ENCODE results near the gene GJA4. TPM values are rescaled to one million over a fixed set of nuclear protein-coding genes. Genes with fewer than 3 reads are reported as not detected.
"Not testable (repeated sequence)": the region's sequence is repeated elsewhere in the genome, so short reads cannot be mapped to it uniquely, and the experiment has no call there.

Gene GJA4
- total RNA-seq, 4 donors from 2014 or later, result 2.0 to 5.0 (median 3.5) TPM

DNA sequence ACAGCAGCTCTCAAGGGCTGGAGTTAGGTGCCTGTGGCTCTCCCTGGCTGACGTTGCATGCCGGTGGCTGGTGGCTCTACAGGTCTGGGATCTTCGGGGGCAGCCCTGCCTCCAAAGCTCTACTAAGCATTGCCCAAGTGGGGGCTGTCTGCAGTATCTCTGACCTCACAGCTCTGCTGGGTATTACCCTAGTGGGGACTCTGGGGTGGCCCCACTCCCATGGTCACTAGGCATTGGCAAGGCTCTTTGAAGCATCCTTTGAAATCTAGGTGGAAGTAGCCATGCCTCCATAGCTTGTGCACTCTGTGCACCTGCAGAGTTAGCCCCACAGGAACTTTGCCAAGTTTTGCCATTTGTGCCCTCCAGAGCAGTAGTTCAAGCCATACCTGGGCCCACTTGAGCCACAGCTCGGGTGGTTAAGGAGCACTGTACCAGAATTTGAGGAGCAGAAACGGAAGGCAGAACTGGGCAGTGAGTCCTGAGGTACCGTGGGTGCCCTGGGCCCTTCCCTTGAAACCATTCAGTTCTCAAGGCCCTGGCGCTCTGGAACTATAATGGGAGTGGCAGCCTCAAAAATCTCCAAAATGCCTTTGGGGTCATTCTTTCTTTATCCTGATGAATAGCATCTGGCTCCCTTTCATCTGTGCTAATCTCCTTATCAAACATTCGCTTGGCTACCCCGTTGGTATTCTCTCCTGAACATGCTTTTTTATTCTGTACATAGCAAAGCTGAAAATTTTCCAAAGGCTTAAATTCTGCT lies 15.4 kb downstream of the GJA4 start:
- H3K4me3 ChIP-seq, result no peak overlapping the region
- no peak overlapping the region for H3K27ac ChIP-seq
- DNase-seq, result no peak
- no peaks in the 10 kb centered on the region for H3K36me3 ChIP-seq
- 55 to 80% methylated on average over 6 to 8 of the region's 9 CpGs for WGBS, 2 donors
- H3K27me3 ChIP-seq, result no peaks in the 10 kb centered on the region
- no peaks in the 10 kb centered on the region for H3K9me3 ChIP-seq
- intact Hi-C loops (cut with DNase I), result no loop called here
- H3K4me1 ChIP-seq, result no peaks in the 10 kb centered on the region
- TF ChIP-seq, protein P1, sequence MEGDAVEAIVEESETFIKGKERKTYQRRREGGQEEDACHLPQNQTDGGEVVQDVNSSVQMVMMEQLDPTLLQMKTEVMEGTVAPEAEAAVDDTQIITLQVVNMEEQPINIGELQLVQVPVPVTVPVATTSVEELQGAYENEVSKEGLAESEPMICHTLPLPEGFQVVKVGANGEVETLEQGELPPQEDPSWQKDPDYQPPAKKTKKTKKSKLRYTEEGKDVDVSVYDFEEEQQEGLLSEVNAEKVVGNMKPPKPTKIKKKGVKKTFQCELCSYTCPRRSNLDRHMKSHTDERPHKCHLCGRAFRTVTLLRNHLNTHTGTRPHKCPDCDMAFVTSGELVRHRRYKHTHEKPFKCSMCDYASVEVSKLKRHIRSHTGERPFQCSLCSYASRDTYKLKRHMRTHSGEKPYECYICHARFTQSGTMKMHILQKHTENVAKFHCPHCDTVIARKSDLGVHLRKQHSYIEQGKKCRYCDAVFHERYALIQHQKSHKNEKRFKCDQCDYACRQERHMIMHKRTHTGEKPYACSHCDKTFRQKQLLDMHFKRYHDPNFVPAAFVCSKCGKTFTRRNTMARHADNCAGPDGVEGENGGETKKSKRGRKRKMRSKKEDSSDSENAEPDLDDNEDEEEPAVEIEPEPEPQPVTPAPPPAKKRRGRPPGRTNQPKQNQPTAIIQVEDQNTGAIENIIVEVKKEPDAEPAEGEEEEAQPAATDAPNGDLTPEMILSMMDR (IDR thresholded peaks at IDR 0.05), result no peak
- no peak for TF ChIP-seq POLR2A (IDR thresholded peaks at IDR 0.05)

DNA sequence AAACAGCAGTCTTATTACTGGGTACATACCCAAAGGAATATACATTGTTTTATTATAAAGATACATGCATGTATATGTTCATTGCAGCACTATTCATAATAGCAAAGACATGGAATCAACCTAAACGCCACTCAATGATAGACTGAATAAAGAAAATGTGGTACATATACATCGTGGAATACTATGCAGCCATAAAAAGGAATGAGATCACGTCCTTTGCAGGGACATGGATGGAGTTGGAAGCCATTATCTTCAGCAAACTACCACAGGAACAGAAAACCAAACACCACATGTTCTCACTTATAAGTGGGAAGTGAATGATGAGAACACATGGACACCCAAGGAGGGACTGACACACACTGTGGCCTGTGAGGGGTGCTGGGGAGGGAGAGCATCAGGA lies 18.0 kb downstream of the GJA4 start:
- H3K27me3 ChIP-seq; DNase-seq; H3K27ac ChIP-seq; H3K36me3 ChIP-seq; H3K9me3 ChIP-seq; H3K4me1 ChIP-seq; intact Hi-C loops (cut with DNase I); H3K4me3 ChIP-seq: not testable (repeated sequence)
- 88 to 92% methylated on average over 3 of the region's 3 CpGs for whole genome bisulfite sequencing, 2 donors

DNA sequence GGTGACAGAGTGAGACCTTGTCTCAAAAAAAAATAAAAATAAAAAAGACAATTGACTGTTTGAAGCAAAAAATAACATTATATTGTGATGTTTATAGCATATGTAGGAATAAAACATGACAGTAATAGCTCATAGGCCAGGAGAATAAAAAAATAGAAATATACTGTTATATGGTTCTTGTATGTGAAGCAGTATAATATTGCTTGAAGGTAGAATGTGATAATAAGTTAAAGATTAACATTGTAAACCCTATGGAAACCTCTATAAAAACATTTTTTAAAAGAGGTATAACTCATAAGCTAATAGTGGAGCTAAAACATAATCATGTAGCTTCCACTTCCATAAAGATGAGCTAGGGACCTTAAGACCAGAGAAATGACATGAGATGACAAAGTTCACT lies 23.5 kb downstream of the GJA4 start:
- Histone ChIP-seq H3K27ac (no peak overlapping the region), H3K27me3 (no peaks in the 10 kb centered on the region), H3K36me3 (no peaks in the 10 kb centered on the region), H3K4me1 (no peaks in the 10 kb centered on the region), H3K4me3 (no peak overlapping the region), H3K9me3 (no peaks in the 10 kb centered on the region)
- no peak for DNase-seq
- no peak for TF ChIP-seq POLR2A (IDR thresholded peaks at IDR 0.05)
- TF ChIP-seq, protein P1 (IDR thresholded peaks at IDR 0.05), result no peak
- intact Hi-C loops (cut with DNase I), result no loop called here

DNA sequence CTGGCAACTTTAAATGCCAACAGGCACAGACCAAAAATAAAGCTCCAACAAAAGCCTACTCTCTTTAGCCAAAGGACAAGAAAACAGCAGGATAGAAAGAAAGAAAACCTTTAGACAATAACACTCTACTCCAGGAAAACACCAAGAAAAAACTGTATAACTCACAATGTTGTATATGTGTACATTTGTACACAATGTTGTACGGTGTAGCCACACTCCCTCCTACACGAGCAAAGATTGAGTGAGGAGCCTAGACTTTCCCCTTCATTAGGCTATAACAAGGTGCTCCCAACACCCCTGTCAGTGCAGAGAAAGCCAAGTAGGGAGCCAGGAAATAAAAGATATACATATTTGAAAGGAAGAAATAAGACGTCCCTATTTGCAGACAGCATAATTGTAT lies 24.0 kb downstream of the GJA4 start:
- 65 to 78% methylated on average over 3 of the region's 3 CpGs for WGBS, 2 donors
- no peak overlapping the region for H3K4me3 ChIP-seq
- intact Hi-C loops (cut with DNase I), result no loop called here

DNA sequence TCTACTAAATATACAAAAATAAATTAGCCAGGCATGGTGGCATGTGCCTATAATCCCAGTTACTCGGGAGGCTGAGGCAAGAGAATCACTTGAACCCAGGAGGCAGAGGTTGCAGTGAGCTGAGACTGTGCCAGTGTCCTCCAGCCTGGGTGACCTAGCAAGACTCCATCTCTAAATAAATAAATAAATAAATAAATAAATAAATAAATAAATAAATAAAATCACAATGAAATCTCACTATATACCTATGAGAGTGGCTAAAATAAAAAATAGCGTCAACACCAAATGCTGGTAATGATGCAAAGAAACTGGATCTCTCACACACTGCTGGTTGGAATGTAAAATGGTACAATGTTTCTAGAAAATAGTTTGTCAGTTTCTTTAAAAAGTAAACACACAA lies 26.1 kb downstream of the GJA4 start:
- H3K36me3 ChIP-seq; H3K4me3 ChIP-seq; H3K27me3 ChIP-seq; H3K9me3 ChIP-seq; H3K4me1 ChIP-seq; H3K27ac ChIP-seq; intact Hi-C loops (cut with DNase I); DNase-seq: not testable (repeated sequence)
- 87 to 100% methylated on average over 2 of the region's 2 CpGs for WGBS, 2 donors

More for the DNA sequence above, 24.0 kb downstream of the GJA4 start:
- Histone ChIP-seq H3K4me1 (no peaks in the 10 kb centered on the region), H3K9me3 (no peaks in the 10 kb centered on the region), H3K27ac (no peak overlapping the region), H3K27me3 (no peaks in the 10 kb centered on the region), H3K36me3 (no peaks in the 10 kb centered on the region)
- TF ChIP-seq, protein P1 (IDR thresholded peaks at IDR 0.05), result no peak
- TF ChIP-seq POLR2A (IDR thresholded peaks at IDR 0.05), result no peak
- DNase-seq, result no peak

DNA sequence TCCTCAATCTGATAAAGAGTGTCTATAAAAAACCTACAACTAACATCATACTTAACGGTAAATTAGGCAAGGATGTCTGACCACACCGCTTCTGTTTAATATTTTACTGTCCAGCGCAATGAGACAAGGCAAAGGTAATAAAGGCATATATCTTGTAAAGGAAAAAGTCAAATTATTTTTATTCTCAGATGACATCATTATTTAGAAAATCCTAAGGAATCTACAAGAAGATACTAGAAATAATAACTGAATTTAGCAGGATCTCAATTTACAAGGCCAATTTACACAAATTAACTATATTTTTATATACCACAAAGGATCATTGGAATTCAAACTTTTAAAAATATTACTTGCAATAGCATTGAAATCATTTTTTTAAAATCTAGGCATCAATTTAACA lies 29.4 kb downstream of the GJA4 start:
- no peaks in the 10 kb centered on the region for H3K9me3 ChIP-seq
- DNase-seq, result no peak
- TF ChIP-seq POLR2A (IDR thresholded peaks at IDR 0.05), result no peak
- TF ChIP-seq, protein P1 (IDR thresholded peaks at IDR 0.05), result no peak
- H3K27me3 ChIP-seq, result no peaks in the 10 kb centered on the region
- no peaks in the 10 kb centered on the region for H3K36me3 ChIP-seq
- 82 to 88% methylated on average over 3 of the region's 3 CpGs for WGBS, 2 donors
- no peak overlapping the region for H3K27ac ChIP-seq
- H3K4me1 ChIP-seq, result peaks cover 0 to 9% (median 0%) of the 10 kb centered on the region in 3 donors
- intact Hi-C loops (cut with DNase I), result no loop called here
- no peak overlapping the region for H3K4me3 ChIP-seq

Measured in esophagus squamous epithelium (tissue), 5 donors.